GM12874 (cell line): ENCODE results near the gene RGPD3.

Experiments used
- TF ChIP-seq, protein P1 (sequence below): IDR thresholded peaks from 2 replicates; pipeline ENCODE4 v1.5.1; 2011; ENCODE audit warnings: low read depth, mild to moderate bottlenecking, control low read depth, low read length, moderate library complexity; ENCODE audit not compliant: insufficient read depth

RGPD3 gene

GRCh38 chr2:106362789-106363188, 105.4 kb downstream of the RGPD3 start:
- TF ChIP-seq, protein P1, sequence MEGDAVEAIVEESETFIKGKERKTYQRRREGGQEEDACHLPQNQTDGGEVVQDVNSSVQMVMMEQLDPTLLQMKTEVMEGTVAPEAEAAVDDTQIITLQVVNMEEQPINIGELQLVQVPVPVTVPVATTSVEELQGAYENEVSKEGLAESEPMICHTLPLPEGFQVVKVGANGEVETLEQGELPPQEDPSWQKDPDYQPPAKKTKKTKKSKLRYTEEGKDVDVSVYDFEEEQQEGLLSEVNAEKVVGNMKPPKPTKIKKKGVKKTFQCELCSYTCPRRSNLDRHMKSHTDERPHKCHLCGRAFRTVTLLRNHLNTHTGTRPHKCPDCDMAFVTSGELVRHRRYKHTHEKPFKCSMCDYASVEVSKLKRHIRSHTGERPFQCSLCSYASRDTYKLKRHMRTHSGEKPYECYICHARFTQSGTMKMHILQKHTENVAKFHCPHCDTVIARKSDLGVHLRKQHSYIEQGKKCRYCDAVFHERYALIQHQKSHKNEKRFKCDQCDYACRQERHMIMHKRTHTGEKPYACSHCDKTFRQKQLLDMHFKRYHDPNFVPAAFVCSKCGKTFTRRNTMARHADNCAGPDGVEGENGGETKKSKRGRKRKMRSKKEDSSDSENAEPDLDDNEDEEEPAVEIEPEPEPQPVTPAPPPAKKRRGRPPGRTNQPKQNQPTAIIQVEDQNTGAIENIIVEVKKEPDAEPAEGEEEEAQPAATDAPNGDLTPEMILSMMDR, result no peak

- TF ChIP-seq, protein P1, result no peak
Observed at GRCh38 chr2:106359512-106359911, 108.7 kb downstream of the RGPD3 start.

DNA sequence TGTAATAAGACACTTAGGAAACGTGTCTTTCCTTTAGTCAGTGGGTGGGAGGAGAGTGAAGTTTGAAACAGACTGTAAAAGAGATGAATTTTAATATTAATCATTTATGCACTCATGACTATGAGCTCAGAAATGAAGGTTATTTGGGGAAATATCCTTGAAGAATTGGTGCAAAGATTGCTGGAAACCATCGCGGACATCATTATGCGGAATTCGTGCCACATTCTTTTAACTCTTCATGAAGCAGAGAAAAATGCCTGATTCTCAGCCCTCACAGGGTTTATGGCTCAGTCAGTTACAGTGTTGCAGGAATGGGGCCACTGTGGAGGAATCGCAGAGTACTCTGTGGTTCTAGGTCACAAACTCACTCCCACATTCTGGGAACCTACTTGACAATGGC, 109.7 kb downstream of the RGPD3 start:
- TF ChIP-seq, protein P1, result no peak

GRCh38 chr2:106358081-106358480, 110.1 kb downstream of the RGPD3 start:
- TF ChIP-seq, protein P1, result no peak

GRCh38 chr2:106356291-106356690, 111.9 kb downstream of the RGPD3 start:
- TF ChIP-seq, protein P1, result no peak

- TF ChIP-seq, protein P1, result no peak
Observed at GRCh38 chr2:106353676-106354075, 114.5 kb downstream of the RGPD3 start.

DNA sequence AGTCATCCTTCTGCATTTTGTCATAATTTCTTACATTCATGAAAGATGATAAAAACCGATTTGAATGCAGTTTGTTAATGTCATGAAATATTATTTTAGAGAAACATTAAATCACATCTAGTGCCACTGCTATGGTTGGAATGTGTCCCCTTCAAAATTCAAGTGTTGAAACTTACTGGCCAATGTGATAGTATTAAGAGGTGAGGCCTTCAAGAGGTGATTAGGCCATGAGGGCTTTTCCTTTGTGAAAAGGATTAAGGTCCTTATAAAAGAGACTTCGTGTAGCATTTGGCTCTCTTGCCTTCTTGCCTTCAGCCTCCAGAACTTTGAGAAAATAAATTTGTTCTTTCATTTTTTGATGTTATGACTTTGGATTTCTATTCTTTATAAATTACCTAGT, 117.2 kb downstream of the RGPD3 start:
- TF ChIP-seq, protein P1, result no peak

DNA sequence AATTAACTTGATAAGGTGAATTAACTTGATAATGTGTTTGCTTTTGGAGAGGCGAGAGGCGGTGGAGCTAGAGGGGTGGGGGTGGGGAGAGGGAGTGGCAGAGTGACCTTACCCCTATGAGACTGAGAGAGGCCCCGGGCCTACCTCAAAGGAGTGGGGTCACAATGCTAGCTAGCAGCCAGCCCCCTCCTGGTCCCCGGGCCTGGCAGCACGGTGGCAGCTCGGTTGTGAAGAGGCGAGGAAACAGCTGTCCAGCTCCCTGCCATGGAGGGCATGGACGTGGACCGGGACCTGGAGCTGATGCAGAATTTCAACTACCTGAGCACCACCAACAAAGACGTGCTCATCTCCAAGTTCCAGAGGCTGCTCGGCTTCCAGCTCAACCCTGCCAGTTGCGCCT, 123.9 kb downstream of the RGPD3 start:
- TF ChIP-seq, protein P1, result no peak
